Medulla oblongata (tissue), 1 donor: ENCODE data around the gene KAZN.

Source experiments
- DNase-seq: peaks from one replicate; pipeline ENCODE4 v3.0.0-alpha.2; 2015; ENCODE audit errors: extremely low spot score

Gene KAZN

DNA sequence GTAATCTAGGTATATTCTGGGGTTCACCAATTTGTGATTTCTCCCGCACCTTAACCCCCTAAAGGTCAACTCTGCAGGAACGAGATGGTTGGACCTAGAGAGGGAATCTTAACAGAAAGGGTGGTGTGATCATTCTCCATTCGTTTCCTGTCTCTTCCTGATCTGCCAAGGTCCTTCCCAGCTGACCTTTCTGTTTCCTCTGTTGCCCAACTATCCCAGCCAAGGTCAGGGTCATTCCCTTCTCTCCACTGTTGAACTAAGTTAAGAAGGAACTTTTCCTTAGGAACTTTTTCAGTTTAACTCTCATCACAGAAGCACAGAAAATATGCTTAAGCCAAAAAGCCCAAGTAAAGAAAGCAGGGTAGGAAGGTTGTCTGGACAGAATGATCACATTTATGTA lies 49.3 kb downstream of the KAZN start:
- DNase-seq = no peak

DNA sequence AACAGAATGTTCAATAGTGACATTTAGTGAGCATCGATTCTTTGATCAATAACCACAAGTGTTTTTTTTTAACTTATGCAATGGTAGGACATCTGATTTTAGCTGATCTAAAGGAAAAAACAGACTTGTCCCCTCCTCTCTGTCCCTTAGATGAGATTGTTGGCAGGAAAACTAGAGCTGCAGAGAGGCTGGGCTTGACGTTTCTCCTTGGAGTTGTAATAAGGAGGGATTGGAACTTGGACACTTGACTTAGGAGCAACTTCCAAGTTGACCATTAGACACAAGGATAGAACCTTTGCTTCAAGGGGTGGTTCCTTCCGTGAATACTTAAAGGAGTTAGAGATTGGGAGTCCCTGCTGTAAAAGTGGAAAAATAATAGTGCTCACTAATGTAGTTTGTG lies 49.9 kb downstream of the KAZN start:
- DNase-seq = peak; percentile 60

DNA sequence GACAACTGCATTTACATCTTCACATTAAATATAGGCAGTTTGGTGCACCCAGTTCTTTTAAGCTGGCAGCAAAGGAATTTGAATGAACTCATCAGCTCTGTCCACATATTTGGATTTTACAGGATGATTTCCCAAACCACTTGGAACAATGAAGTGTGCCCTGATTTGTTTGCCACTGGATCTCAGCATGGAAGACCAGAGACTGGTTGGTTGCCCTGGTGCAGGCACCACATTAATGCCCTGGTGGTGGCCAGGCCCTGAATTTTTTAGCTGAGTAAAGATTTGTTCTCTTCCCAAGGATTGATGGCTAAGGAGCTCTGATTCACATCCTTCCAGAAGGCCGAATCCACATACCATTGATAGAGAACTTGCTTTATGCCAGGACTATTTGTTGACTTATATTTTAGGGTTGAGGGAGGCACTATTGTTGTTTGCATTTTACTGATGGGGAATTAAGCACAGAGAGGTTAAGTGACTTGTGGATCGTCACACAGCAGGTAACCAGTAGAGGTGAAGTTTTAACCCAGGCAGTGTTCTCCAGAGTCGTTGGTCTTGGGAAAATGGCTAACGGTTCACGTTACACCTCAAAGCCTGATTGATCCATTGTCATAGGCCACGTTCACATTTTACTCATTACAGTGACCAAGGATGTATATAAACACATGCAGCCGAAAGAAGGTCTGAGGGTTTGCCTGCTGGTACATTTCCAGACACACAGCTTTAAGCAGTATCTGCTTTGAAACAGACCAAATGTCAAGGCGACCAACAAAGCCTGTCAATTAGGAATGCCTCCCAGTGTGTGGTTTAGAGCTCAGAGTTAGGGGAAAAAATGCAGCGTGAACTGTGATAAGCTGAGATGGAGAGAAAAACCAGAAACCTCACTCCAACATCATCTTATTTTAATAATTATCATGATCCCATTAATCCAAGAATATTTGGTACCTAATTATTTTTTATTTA lies 50.7 kb downstream of the KAZN start:
- DNase-seq = peak; percentile 25

- DNase-seq = no peak
These were observed 51.5 kb downstream of the KAZN start for GRCh38 chr1:14649976-14650375.

GRCh38 chr1:14650951-14651350 lies 52.5 kb downstream of the KAZN start:
- peak; percentile 56 for DNase-seq

- DNase-seq = no peak
These were observed 54.4 kb downstream of the KAZN start for GRCh38 chr1:14652840-14653239.

DNA sequence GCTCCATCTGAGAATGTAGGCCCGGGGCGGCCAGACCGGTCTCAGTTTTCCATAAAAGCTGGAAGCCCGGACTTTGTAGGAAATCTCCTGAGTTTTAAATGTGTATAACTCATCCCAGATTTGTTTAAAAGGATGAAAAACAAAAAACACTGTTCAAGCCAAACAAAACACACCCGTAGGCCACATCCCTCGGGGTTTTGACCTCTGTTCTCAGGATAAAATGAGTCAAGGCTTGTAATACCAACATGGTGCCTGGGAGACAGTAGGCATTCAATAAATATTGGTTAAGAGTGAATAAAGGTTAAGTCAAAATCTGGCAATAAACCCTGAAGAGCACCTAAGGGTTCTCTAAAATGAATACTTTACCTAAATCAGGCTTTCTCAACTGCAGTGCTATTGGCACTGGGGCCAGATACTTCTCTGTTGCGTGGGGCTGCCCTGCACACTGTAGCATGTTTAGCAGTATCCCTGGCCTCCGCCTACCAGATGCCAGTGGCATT lies 55.0 kb downstream of the KAZN start:
- DNase-seq = no peak

GRCh38 chr1:14654554-14654953 lies 56.1 kb downstream of the KAZN start:
- DNase-seq = no peak

DNA sequence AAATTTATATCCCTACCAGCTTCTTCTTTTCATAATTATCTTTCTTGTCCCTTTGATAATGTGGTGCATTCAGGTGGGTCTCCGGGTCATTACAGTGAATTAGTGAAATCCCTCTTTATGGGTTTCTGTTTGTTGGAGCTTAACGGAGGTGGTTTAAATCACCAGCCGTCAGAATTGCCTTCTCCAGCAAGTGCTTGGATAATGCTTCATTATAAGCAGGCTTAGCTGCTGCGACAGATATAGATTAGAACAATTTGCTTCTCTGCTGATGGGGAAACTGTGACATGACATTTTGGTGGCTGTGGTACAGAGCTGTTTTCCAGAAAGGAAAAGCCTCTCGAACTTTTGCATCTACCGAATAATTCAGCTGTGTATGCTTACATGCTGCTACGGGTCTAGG lies 56.9 kb downstream of the KAZN start:
- no peak for DNase-seq

DNA sequence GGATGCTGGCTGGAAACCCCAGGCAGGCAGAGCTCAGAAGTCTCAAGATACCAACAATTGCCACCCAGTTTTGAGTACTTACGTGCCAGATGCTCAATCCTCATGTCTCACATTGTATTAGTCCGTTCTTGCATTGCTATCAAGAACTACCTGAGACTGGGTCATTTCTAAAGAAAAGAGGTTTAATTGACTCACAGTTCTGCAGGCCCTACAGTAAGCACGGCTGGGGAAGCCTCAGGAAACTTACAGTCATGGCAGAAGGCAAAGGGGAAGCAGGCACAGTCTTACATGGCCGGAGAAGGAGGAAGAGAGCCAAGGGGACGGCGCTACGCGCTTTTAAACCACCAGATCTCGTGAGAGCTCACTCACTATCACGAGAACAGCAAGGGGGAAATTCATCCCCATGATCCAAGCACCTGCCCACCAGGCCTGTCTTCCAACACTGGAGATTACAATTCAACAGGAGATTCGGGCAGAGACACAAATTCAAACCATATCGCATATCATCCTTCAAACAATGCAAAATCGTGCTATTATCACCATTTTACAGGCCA lies 58.0 kb downstream of the KAZN start:
- no peak for DNase-seq

GRCh38 chr1:14658642-14659041 lies 60.2 kb downstream of the KAZN start:
- DNase-seq = no peak

- no peak for DNase-seq
These were observed 61.4 kb downstream of the KAZN start for GRCh38 chr1:14659913-14660312.

- DNase-seq = no peak
These were observed 62.3 kb downstream of the KAZN start for GRCh38 chr1:14660801-14661200.

DNA sequence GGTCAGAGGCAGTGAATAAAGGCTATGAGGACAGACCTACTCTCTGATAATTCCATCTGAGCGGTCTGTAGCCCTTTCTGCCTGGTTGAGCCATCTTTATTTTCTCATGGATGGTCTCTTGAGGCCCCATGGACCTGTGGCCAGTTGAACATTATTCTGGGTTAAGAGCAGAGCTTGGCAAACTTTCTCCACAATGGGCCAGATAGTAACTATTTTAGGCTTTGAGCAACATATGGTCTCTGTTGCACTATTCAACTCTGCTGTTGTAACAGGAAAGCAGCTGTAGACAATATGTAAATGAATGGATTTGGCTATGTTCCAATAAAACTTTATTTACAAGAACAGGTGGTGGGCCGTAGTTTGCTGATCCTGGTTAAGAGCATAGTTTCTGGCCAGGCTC lies 62.7 kb downstream of the KAZN start:
- no peak for DNase-seq

- no peak for DNase-seq
These were observed 63.6 kb downstream of the KAZN start for GRCh38 chr1:14662116-14662515.

DNA sequence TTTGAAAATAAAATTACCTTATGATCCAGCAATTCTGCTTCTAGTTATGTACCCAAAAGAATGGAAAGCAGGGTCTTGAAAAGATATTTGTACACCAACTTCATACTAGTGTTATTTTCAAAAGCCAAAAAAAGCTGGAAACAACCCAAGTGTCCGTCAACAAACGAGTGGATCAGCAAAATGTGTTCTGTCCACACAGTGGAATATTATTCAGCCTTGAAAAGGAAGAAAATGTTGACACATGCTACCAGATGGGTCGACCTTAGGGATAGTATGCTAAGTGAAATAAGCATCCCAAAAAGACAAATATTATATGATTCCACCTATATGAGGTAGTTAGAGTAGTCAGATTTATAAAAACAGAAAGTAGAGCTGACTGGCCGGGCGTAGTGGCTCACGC lies 65.3 kb downstream of the KAZN start:
- no peak for DNase-seq

DNA sequence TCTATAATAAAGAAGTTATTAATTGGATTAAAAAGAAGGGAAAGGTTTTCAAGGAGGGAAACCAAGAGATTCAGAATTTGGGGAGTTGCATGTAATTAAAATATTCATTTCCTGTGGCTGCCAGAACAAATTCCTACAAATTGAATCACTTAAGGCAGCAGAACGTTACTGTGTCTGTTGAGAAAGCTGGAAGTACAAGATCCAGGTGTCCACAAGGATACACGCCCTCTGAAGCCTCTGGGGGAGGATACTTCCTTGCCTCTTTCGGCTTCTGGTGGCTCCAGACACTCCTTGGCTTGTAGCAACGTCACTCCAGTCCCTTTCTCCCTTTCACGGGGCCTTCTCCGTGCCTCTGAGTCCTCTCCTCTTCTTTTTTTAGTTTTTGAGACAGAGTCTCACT lies 67.9 kb downstream of the KAZN start:
- no peak for DNase-seq

GRCh38 chr1:14666962-14667650 lies 68.6 kb downstream of the KAZN start:
- no peak for DNase-seq

DNA sequence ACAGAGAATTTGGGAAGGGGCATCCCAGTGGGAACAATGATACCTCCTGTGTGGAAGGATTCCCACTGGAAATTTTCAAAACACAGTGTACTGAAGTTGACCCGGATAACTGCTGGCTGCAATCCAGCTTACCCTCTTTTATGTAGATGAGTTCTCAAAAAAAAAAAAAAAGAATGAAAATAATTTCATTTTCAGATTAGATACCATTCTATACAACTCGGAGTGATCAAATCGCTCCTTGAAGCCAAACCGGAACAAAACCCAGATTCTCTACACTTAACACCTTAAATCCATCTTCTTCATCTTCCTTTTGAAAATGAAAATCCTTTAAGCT lies 69.1 kb downstream of the KAZN start:
- DNase-seq = no peak

- DNase-seq = no peak
These were observed 70.1 kb downstream of the KAZN start for GRCh38 chr1:14668538-14668937.

- no peak for DNase-seq
These were observed 73.5 kb downstream of the KAZN start for GRCh38 chr1:14672005-14672404.

DNA sequence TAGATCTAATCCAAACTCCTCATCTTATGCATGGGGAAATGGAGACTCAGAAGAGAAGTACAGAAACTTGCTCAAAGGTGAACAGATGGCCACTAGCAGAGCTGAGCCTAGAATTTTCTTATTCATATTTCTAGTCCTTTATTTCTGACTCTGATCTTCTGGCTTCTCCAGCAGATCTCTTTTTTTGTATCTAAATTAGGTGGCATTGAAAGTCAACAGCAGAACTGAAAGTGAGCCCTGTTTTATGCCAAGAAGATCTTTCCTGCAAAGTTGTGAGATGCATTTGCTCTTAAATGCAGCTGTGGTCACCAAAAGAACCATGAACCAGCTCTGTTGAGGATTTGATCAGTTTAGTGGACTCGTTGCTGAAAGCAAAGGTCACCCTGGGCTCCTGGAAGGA lies 75.5 kb downstream of the KAZN start:
- DNase-seq = no peak

- no peak for DNase-seq
These were observed 77.9 kb downstream of the KAZN start for GRCh38 chr1:14676400-14676799.
